Colon (tissue), 2 donors: ENCODE data around the gene SLC39A7.

ENCODE experiments used
- FAIRE-seq: peaks from 2 replicates; lab custom pipeline; 2012; peaks lifted over from hg19 to GRCh38; lab: Jason Lieb, UNC
- donor health status: control.
- donor health status: control.

The SLC39A7 gene

DNA sequence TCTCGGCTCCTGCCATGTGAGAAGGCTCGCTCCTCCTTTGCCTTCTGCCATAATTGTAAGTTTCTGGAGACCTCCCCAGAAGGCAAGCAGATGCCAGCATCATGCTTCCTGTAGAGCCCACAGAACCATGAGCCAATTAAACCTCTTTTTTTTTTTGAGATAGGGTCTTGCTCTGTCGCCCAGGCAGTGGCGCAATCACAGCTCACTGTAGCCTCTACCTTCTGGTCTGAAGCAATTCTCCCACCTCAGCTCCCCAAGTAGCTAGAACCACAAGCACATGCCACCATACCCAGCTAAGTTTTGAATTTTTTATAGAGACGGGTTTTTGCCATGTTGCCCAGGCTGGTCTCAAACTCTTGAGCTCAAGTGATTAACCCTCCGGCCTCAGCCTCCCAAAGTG, 36.2 kb downstream of the SLC39A7 start:
- no peak for FAIRE-seq

DNA sequence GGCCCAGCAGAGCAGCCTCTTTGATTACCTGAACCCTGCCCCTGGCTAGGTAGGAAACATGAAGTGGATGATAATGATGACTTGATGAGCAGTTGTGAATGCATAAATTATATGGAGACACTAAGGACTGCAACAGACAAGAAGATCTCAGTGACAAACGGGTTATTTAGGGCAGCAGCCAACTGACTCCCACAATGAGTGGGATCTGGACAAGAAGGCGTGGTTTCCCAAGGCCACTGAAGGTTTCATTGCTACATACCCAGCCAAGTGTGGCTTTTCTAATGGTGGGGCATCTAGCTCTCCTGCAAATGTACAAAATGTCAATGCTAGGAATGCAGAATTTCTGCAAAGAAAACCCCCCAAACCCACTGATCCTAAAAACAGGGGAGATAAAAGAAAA, 37.1 kb downstream of the SLC39A7 start:
- FAIRE-seq = no peak

DNA sequence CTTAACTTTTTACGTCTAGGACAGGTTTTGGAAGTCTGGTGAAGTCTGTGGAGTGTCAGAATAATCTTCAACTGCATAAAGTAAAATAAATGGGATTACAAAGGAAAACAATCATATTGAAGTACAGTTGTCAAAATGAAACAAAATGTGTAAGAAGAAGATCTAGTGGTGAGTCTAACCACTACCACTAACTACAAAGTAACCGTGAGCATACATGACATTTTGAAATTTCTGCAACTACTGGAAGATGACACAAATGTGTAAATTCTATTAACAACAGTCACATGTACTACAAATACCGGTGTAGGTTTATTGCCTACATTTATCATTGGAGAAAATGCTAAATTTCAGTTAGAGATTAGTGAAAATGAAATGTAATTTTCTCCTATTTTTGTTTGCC, 41.3 kb downstream of the SLC39A7 start:
- no peak for FAIRE-seq

DNA sequence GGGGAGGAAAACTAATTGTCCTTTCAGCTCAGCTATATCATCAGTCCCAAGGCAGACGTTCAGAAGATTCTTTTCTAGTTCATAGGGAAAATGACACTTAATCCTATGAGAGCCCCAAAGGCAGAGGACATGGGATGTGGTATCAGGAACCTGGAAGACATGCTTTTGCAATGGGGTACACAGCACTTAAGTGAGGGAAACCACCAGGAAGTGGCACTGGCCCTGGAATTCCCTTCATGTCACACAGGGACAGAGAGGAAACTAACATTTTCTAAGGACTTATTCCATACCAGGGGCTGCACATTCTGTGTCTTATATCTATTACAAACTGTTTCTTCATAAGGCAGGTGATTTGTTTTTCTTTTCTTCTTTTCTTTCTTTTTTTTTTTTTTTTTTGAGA, 42.8 kb downstream of the SLC39A7 start:
- FAIRE-seq = no peak

DNA sequence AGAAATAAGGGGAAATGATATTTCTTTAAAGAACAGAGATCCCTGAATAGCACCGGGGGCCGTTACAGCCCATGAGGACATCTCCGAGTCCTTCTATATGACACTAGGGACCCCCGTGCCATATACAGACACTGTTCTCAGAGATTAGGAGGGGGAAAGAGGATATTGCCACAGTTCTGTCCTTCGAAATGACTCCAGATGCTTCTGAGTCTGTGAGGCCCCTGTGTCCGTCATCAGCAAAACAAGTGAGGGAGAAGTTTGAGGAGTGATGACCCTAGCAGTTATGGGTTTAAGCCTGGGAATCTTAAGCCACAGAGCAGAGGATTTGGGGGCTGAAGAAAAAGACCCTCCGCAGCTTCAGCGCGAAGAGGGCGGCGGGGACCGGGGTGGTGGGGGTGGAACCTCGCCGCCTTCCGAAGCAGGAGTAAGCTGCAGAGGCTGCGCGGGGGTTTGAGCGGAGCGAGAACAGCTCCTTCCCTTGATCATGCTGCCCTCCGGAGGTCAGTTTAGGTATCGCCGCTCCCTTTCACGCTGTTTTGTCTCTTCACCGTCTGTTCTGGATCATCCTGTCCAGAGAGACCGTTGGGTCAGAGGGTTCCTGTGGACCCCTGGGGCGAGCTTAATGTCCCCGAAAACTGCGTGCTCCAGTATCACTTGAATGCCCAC, 47.4 kb downstream of the SLC39A7 start:
- FAIRE-seq = no peak

DNA sequence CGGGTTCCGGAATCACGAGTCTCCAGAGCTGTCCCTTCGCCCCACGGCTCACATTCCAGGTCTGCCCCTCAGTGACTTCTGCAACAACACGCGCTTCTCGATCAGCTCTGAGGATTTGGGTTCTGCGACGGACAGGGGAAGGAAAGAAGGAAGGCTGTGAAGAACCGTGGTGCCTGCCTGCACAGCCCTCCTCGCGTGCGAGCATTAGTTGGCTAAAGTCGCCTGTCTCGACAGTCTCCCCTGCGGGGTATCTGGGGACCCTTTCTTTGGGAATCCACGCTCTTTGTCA, 47.9 kb downstream of the SLC39A7 start:
- no peak for FAIRE-seq

DNA sequence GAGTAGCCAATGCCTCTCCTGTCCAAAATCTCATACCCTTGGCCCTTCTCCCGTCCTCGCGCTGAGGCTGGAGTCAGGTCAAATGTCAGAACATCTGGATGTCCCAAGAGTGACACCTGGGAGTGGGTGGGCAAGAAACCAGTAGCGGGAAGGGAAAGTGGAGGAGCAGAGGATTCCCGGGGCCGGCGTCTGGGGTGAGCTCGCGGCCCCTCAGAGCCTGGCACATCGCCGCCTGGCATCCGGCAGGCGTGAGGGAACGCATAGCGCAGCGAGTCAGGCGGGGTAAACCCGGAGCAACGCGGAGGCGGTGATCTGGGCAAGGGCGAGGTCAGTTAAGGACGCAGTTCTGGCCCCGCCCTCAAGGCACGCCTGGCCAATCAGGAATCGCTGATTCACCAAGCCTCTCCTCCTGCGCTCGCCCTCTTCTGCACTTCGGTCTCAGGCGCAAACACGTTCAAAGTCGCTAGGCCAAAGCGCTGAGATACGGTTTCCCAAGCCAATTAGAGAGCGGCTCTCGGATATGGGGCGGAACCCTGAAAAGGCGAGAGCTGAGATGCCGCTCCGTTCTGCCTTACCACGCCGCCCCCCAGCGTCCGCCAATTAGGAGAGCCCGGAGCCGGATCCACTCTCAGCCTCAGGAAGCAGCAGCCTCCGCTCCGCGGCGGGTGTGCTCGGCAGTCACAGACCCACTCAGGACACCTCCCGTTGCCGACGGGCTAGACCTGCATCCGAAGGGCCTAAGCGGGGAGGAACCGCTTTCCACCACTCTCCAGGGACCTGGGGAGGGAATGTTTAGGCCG, 48.5 kb downstream of the SLC39A7 start:
- FAIRE-seq = peak; percentile 38

DNA sequence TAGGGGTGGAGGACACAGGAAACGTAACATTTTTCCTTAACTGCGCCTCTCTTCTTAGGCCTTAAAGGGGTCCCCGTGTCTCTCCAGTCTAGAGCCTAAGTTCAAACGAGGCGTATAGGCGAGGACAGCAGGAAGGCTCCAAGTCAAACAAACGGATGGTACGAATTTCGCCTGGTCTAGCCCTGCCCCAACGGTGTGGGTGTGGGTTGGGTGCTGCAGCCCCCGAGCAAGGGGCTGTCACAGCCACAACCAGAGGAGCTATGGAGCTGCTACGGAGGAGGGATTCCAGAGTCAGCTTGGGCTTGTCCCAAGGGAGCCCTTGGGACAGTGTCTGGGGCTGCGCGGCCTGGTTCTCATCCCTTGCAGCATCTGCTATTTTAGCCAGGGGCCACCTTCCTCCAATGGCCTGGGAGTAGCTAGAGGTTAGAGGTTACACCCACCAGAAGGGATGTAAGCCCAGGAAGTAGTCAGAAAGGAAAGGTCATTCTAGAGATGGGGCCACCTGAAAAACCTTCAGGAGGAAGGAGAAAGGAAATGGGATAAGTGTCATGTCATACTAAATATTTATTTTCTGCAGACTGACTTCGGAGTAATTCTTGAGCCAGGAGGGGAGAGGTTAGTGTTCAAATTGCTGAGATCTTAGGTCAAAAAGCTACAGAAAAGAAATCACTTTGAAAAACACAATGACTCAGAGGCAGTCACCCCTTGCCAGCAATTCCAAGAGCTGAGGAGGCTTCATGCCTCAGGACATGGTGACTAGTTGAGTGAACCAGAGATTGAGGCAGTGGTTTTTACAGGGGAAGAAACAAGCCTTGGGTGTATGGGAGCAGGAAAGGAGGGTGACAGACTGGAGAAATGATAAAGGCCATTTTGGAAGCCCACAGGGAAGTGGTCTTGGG, 49.3 kb downstream of the SLC39A7 start:
- no peak for FAIRE-seq

DNA sequence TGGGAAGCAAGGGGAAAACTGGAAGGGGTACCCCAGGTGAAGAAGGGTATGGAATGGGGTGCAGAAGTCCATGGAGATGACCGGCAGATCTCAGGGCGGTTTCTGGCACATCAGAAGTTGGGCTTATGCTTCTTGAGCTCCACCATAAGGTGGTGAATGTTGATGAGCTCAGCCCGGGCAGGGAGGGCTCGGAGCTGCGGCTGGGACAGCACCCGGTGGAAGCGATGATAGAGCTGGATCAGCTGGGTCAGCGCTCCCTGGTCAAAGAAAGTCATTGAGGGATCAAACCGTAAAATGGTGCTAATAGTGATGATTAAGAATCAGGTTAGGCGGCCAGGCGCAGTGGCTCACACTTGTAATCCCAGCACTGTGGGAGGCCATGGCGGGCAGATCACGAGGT, 50.1 kb downstream of the SLC39A7 start:
- FAIRE-seq = no peak

DNA sequence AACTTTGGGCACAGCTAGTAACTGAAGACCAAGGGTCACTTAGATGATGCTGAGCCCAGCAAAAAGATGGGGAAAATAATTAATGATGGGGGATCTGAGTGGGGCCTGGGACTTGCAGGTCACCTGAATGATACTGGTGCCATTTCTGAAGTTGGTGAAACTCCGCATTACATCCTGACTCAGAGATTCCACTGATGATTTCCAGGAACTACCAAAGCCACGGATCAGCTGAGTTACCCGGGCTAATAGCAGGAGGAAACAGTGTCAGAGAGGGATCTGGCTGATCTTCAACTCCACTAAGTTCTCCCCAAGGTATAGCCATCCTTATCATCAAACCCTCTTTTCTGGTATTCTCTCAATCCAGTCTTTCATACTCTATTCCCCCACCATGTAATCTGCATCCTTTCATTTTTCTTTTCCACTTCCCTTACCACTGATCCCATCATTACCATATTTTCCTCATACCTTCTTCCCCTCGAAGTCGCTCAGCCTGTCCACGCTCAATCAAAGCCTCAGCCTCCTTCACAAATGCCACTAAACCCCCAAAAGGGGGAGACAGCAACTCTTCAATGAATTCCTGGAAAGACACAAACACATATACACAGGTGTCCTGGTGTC, 50.8 kb downstream of the SLC39A7 start:
- no peak for FAIRE-seq

DNA sequence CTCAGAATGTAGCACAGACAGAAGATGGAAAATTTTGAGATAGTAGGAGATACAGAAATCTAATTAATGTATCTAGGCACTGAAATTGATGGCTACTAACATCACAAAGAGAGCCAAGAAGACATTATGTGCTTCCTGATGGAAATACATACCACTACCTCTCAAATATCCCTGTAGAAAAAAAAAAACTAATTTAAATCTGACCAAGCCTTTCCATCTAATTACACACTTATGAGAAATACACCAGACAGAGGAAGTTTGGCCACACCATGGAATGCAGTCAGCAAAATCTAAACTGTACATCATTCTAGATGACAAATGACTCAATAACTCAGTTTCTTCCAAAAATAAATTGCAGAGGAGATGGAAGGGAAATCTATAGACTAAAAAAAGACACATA, 52.1 kb downstream of the SLC39A7 start:
- FAIRE-seq = no peak
